IPS-20b (cell line): ENCODE results near the gene LPP.

Experiments
- H3K27ac ChIP-seq: one replicate; pipeline ENCODE4 v1.5.1; 2013; ENCODE audit warnings: low read length
- H3K27me3 ChIP-seq: 2 replicates; pipeline ENCODE4 v1.6.1; 2013; ENCODE audit warnings: mild to moderate bottlenecking, low read length, inconsistent platforms; ENCODE audit not compliant: insufficient read depth
- H3K36me3 ChIP-seq: 2 replicates; pipeline ENCODE4 v1.6.1; 2013; ENCODE audit warnings: low read depth, mild to moderate bottlenecking, inconsistent platforms, low read length, moderate library complexity; ENCODE audit not compliant: insufficient read depth
- H3K4me1 ChIP-seq: 2 replicates; pipeline ENCODE4 v1.6.1; 2013; ENCODE audit warnings: mild to moderate bottlenecking, control low read depth, inconsistent platforms, low read length, moderate library complexity; ENCODE audit not compliant: insufficient read depth
- H3K4me3 ChIP-seq: 2 replicates; pipeline ENCODE4 v1.5.1; 2013; ENCODE audit warnings: mild to moderate bottlenecking, low read length, inconsistent platforms
- H3K9ac ChIP-seq: 2 replicates; pipeline ENCODE4 v1.6.1; 2013; ENCODE audit warnings: low read depth, mild to moderate bottlenecking, inconsistent platforms, low read length, moderate library complexity
- H3K9me3 ChIP-seq: 2 replicates; pipeline ENCODE4 v1.6.1; 2013; ENCODE audit warnings: mild to moderate bottlenecking, low read depth, low read length, inconsistent platforms; ENCODE audit not compliant: insufficient read depth

The LPP gene

DNA sequence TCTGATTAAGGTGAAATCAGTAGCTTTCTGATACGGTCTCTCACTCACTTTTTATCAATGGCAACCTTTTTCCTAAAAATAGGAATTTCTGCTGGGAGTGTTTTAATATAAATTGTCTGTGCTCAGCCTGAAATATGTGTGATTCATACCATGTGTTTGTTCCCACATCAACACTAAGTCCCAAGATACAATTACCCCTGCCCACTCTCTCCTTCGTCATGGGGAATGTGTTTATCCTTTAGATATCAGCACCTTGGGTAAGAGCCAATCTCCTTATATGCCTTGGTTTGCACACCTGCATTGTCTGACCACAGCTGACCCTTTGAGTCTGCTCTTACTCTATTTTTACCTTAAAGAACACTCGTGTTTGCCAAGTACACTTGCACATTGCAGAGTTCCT, 356.4 kb downstream of the LPP start:
- H3K27ac ChIP-seq = no peak overlapping the region
- H3K27me3 ChIP-seq = no peaks in the 10 kb centered on the region

DNA sequence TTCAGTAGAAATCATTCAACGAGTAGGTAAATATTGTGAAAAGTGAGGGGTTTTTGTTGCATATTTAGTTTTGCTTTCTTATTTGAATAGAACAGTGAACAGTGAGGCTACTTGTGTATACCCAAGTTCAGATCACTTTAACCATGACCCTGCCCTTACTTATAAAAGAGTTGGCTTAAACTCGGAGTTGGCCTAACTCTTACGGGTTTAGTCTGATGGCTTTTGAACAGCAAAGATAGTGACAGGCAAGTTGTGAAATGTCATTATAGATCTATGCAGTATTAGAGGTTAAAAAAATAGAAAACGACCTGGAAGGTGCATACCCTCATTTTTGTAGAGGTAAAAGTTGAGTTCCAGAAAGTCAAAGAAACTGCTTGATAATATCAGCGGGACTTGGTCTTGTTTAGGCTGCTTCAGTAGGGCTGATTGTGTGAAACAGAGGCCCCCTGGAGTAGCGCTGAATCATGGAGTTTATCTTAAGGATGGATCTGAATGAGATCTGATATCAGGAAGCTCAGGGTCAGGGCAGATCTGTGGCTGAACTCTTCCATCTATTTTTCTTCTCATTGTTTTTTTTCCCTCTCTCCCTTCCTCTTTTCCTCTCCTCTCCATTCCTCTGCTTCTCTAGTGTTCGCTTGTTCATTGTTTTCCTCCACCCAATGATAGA, 359.8 kb downstream of the LPP start:
- no peaks in the 10 kb centered on the region for H3K9me3 ChIP-seq
- no peak overlapping the region for H3K9ac ChIP-seq
- H3K27me3 ChIP-seq = no peaks in the 10 kb centered on the region
- no peaks in the 10 kb centered on the region for H3K36me3 ChIP-seq
- H3K4me1 ChIP-seq = peaks cover 10% of the 10 kb centered on the region
- no peak overlapping the region for H3K4me3 ChIP-seq
- no peak overlapping the region for H3K27ac ChIP-seq

More for the DNA sequence above, 356.4 kb downstream of the LPP start:
- Histone ChIP-seq H3K4me3 (no peak overlapping the region), H3K4me1 (peaks cover 19% of the 10 kb centered on the region), H3K9ac (no peak overlapping the region), H3K9me3 (no peaks in the 10 kb centered on the region), H3K36me3 (no peaks in the 10 kb centered on the region)

DNA sequence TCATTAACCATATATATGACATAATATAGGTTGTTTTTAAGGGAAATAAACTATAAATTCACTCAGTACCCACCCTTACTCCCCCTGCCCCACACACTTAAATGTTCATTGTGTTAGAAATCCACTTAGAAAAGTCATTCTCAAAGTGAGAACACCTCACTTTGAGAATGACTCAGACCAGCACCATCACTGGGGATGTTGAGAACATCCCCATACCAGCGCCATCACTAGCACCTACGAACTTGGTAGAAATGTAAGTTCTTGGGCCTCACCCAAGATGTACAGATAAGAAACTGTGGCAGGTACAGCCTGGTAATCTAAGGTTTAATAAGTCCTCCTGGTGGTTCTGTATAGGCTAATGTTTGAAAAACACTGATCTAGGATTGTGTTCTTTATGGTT, 362.6 kb downstream of the LPP start:
- Histone ChIP-seq H3K4me1 (peaks cover 9% of the 10 kb centered on the region), H3K27ac (no peak overlapping the region), H3K36me3 (no peaks in the 10 kb centered on the region), H3K4me3 (no peak overlapping the region), H3K9me3 (no peaks in the 10 kb centered on the region), H3K27me3 (no peaks in the 10 kb centered on the region), H3K9ac (no peak overlapping the region)

DNA sequence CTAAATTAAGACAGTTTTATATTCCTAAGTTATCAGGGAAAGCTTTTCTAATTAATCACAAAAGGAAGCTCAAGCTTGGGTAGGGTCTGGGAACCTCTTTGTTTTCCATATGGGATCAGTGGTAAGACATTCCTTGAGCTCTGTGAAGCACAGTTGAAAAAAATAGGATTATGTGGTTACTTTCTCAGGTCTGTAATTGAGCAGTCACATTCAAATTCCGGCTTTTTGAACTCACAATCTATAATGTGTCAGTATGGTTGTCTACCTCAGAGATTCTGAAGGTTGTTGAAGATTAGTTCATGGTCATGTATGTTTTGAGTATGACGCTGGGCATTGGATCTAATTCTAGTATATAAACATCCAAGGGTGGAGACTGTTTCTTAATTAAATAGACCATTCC, 364.5 kb downstream of the LPP start:
- Histone ChIP-seq H3K27ac (no peak overlapping the region), H3K9ac (no peak overlapping the region)

DNA sequence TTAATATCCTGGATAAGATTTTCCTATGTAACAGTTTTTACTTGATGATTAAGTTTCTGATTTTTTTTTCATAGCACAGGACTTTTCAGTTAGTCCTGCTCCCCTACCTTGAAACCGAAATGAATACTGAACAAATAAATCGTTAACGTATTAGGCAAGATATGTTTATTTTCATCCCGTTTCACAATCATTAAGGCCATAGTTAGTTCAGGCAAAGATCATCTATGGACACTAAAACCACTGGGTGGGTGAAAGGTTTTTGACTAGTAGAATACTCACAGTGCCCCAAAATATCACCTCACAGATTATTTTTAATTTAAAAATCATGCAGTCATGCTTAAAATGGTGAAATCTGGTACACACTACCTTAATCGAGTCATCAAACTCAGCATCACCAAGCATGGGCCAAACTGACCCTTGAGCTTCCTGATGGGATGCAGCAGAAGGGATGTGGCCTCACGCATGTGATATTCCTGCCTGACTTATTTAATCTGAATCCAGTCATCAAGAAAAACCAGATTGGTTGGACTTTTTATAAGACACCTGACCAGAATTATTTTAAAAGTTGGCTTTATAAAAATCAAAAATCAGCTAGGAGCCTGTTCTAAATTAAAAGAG, 365.0 kb downstream of the LPP start:
- Histone ChIP-seq H3K36me3 (no peaks in the 10 kb centered on the region), H3K9ac (no peak overlapping the region), H3K4me3 (no peak overlapping the region), H3K9me3 (no peaks in the 10 kb centered on the region), H3K4me1 (peaks cover 2% of the 10 kb centered on the region; the same call in 1 of the 2 replicates), H3K27ac (no peak overlapping the region), H3K27me3 (no peaks in the 10 kb centered on the region)

More for the DNA sequence above, 364.5 kb downstream of the LPP start:
- no peaks in the 10 kb centered on the region for H3K27me3 ChIP-seq
- no peaks in the 10 kb centered on the region for H3K36me3 ChIP-seq
- no peaks in the 10 kb centered on the region for H3K9me3 ChIP-seq
- peaks cover 6% of the 10 kb centered on the region; the same call in 1 of the 2 replicates for H3K4me1 ChIP-seq
- no peak overlapping the region for H3K4me3 ChIP-seq

DNA sequence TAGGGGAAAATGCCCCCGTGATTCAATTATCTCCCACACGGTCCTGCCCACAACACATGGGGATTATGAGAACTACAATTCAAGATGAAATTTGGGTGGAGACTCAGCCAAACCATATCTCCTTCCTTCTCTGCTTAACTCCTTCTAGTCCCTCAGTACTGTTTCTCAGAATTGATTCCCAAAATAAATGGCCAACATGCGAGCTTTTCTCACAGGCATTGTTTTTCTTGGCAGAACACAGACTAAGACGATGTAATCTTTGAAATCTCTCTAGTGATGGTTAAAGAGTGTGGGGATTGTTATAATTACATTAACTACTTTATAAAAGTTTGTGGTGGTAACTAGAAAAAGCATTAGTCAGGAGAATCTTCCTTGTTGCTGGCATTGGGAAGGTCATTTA, 366.5 kb downstream of the LPP start:
- H3K4me1 ChIP-seq = no peaks in the 10 kb centered on the region
- no peaks in the 10 kb centered on the region for H3K27me3 ChIP-seq
- H3K27ac ChIP-seq = no peak overlapping the region
- no peak overlapping the region for H3K9ac ChIP-seq
- H3K9me3 ChIP-seq = no peaks in the 10 kb centered on the region
- H3K4me3 ChIP-seq = no peak overlapping the region
- H3K36me3 ChIP-seq = no peaks in the 10 kb centered on the region

DNA sequence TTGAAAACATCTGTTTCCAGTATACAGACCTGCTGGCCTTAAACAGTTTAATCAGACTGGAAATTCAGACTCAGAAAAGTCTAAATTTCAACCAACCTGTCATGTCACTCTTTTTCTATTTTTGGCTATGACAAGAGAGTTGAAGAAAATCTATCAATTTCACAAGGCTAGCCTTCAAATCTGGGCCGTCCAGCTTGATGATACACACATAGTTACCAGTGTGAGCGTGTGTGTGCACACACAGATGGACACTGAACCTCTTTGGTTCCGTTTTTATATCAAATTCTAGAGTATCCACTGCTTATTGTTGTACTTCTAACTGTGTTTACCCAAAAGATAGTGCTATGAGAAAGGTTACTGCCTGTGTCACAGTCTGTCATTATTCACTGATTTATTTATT, 368.2 kb downstream of the LPP start:
- no peaks in the 10 kb centered on the region for H3K36me3 ChIP-seq
- H3K4me1 ChIP-seq = no peaks in the 10 kb centered on the region
- no peak overlapping the region for H3K27ac ChIP-seq
- no peaks in the 10 kb centered on the region for H3K27me3 ChIP-seq
- no peak overlapping the region for H3K9ac ChIP-seq
- no peaks in the 10 kb centered on the region for H3K9me3 ChIP-seq
- H3K4me3 ChIP-seq = no peak overlapping the region

DNA sequence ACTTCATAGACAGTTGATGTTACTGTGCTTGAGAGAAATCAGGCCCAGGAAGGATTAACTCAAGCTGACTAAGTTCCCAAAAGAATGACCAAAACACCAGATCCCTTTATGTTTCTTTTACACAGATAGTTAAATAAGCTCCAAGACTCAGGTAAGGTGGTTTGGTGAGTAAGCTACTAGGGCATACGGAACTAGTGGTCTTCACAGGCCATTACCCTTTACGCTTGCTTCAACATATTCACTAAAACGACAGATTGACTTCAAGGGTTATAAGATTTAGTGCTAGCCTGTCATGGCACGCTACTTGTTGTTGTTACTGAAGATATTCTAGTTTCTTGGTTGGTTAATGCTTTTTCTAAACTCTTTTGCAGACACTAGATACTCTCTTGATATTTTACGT, 369.3 kb downstream of the LPP start:
- H3K27ac ChIP-seq = no peak overlapping the region
- no peaks in the 10 kb centered on the region for H3K9me3 ChIP-seq
- no peaks in the 10 kb centered on the region for H3K4me1 ChIP-seq
- H3K9ac ChIP-seq = no peak overlapping the region
- H3K4me3 ChIP-seq = no peak overlapping the region
- H3K36me3 ChIP-seq = no peaks in the 10 kb centered on the region
- no peaks in the 10 kb centered on the region for H3K27me3 ChIP-seq

DNA sequence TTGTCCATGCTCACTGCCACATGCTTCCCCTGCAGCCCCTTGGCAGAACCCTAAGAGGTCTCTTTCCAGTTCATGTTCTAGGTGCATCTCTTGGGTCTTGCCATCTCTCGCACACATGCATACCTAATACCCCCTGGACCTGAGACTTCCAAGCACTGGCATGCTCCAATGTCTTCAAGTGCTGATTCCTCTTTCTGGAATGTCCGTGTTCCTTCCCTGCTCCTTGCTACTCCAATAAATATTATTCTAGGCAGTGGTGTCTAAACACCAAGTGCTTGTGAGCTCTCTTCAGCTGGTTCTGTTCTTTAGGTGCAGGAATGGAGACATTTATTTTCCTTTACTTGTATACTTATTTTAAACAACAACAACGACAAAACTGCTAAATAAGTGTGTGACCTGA, 370.1 kb downstream of the LPP start:
- Histone ChIP-seq H3K4me1 (no peaks in the 10 kb centered on the region), H3K9ac (no peak overlapping the region), H3K27me3 (no peaks in the 10 kb centered on the region), H3K9me3 (no peaks in the 10 kb centered on the region), H3K4me3 (no peak overlapping the region), H3K36me3 (no peaks in the 10 kb centered on the region), H3K27ac (no peak overlapping the region)

DNA sequence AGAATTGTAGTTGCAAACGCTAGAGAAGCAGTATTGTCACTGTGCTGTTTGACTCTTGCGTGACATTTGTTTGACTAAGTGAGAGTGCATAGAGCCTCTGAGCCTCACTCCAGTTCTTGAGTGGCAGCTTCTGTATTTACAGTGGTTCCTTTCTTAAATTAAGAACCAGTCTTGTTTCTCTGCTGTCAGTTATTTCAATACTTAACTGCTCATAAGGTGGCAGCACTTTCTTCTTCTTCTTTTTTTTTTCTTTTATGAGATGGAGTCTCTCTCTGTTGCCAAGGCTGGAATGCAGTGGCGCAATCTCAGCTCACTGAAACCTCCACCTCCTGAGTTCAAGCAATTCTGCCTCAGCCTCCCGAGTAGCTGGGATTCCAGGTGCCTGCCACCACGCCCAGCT, 372.1 kb downstream of the LPP start:
- Histone ChIP-seq H3K9ac (no peak overlapping the region), H3K27me3 (no peaks in the 10 kb centered on the region), H3K36me3 (no peaks in the 10 kb centered on the region), H3K4me3 (no peak overlapping the region), H3K9me3 (no peaks in the 10 kb centered on the region), H3K4me1 (0 out of 2 replicates have a peak, but pooled peaks cover 4% of the 10 kb centered on the region), H3K27ac (no peak overlapping the region)

DNA sequence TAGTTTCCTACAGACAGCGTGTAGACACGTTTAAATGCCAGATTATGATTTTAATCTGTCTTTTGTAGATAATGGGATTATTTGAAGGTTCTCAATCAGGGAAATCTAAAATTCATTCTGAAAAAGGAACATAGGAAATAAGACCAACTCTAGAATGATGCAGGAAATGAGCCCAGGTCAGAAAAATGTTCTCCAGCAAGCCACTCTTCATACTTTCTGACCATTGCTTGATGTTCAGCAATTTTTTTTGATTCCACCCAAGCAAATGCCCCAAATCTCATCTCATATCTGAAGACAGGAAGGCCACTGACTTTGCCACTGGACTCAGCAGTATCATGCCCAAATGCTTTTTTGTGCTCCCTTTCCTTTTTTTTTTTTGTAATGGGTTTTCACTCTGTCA, 373.4 kb downstream of the LPP start:
- H3K4me3 ChIP-seq = no peak overlapping the region
- no peaks in the 10 kb centered on the region for H3K9me3 ChIP-seq
- no peak overlapping the region for H3K9ac ChIP-seq
- H3K27me3 ChIP-seq = no peaks in the 10 kb centered on the region
- no peaks in the 10 kb centered on the region for H3K36me3 ChIP-seq
- 0 out of 2 replicates have a peak, but pooled peaks cover 4% of the 10 kb centered on the region for H3K4me1 ChIP-seq
- no peak overlapping the region for H3K27ac ChIP-seq

DNA sequence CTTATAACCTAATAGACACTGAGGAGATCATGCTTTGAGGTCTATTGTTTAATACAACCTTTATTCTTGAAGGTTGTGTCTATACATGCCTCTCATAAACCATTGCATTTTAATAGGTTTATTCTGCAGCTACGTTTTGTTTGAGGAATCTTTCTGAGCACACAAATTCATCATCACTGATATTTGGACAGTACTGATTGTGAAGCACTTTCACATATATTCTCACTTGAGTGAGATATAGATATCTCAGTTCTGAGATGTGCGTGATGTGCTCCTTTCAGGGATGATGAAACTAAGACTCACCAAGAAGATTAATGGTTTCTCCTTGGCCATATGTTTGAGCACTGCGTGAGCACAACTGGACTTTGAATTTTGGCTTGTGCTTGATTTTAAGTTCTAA, 374.4 kb downstream of the LPP start:
- no peaks in the 10 kb centered on the region for H3K9me3 ChIP-seq

More for the DNA sequence above, 374.4 kb downstream of the LPP start:
- H3K27me3 ChIP-seq = no peaks in the 10 kb centered on the region
- H3K36me3 ChIP-seq = no peaks in the 10 kb centered on the region
- H3K4me1 ChIP-seq = 0 out of 2 replicates have a peak, but pooled peaks cover 4% of the 10 kb centered on the region
- H3K27ac ChIP-seq = no peak overlapping the region
- H3K9ac ChIP-seq = no peak overlapping the region
- H3K4me3 ChIP-seq = no peak overlapping the region
